CD8-positive, alpha-beta memory T cell (primary cell): ENCODE results near the gene PELI1. TPM values are rescaled to one million over a fixed set of nuclear protein-coding genes. Genes with fewer than 3 reads are reported as not detected.

Source experiments
- CTCF ChIA-PET: fragments of 350-600 bp; sonication (Branson Sonifier 250); formaldehyde crosslinking; loops from one replicate; lab custom pipeline; 2021; ENCODE audit warnings: antibody characterized with exemption; lab: Charles Lee
- POLR2A ChIA-PET: fragments of 350-600 bp; sonication (Branson Sonifier 250); formaldehyde crosslinking; loops from one replicate; lab custom pipeline; 2021; ENCODE audit warnings: antibody characterized with exemption; lab: Charles Lee
- DNase-seq, 5 donors: peaks; one replicate each; pipeline versions ENCODE4 v3.0.0 to v3.0.0-alpha.2; 2020 to 2022; ENCODE audit warnings: mixed read lengths in 1 of 5
- H3K27ac ChIP-seq: one replicate; pipeline ENCODE4 v1.7.0; 2013; ENCODE audit warnings: low read depth, mild to moderate bottlenecking, low read length, moderate library complexity
- H3K27me3 ChIP-seq: 2 replicates; pipeline ENCODE4 v1.7.0; 2013; ENCODE audit warnings: low read length, mild to moderate bottlenecking; ENCODE audit not compliant: insufficient read depth, poor library complexity, severe bottlenecking
- H3K36me3 ChIP-seq: 2 replicates; pipeline ENCODE4 v1.7.0; 2013; ENCODE audit warnings: mild to moderate bottlenecking, low read length, moderate library complexity; ENCODE audit not compliant: insufficient read depth
- H3K4me1 ChIP-seq: 2 replicates; pipeline ENCODE4 v1.7.0; 2013; ENCODE audit warnings: mild to moderate bottlenecking, low read length, moderate library complexity; ENCODE audit not compliant: insufficient read depth
- H3K4me3 ChIP-seq: 2 replicates; pipeline ENCODE4 v1.7.0; 2013; ENCODE audit warnings: mild to moderate bottlenecking, low read length
- H3K9me3 ChIP-seq: 2 replicates; pipeline ENCODE4 v1.7.0; 2013; ENCODE audit warnings: mild to moderate bottlenecking, low read length
- H3K27ac Mint-ChIP-seq, 8 donors: one replicate each; pipeline ENCODE4 v1.8.0; 2020 to 2021; ENCODE audit warnings: mixed read lengths in 8 of 8, mild to moderate bottlenecking in 6 of 8, inconsistent platforms in 3 of 8, moderate library complexity in 3 of 8
- H3K27me3 Mint-ChIP-seq, 2 donors: one replicate each; pipeline ENCODE4 v1.8.0; 2020 to 2021; ENCODE audit warnings: mixed read lengths in 2 of 2, mild to moderate bottlenecking in 1 of 2, moderate library complexity in 1 of 2
- H3K36me3 Mint-ChIP-seq, 3 donors: one replicate each; pipeline ENCODE4 v1.8.0; 2020 to 2021; ENCODE audit warnings: mixed read lengths in 3 of 3, inconsistent platforms in 1 of 3, mild to moderate bottlenecking in 1 of 3
- H3K4me1 Mint-ChIP-seq, 3 donors: one replicate each; pipeline ENCODE4 v1.8.0; 2020 to 2021; ENCODE audit warnings: mixed read lengths in 3 of 3, inconsistent platforms in 1 of 3, mild to moderate bottlenecking in 1 of 3
- H3K4me3 Mint-ChIP-seq, 7 donors: one replicate each; pipeline ENCODE4 v1.8.0; 2020 to 2021; ENCODE audit warnings: mixed read lengths in 7 of 7, mild to moderate bottlenecking in 6 of 7, moderate library complexity in 4 of 7, inconsistent platforms in 2 of 7
- H3K9me3 Mint-ChIP-seq, 5 donors: one replicate each; pipeline ENCODE4 v1.8.0; 2020 to 2022; ENCODE audit warnings: mixed read lengths in 5 of 5, mild to moderate bottlenecking in 3 of 5, moderate library complexity in 2 of 5, inconsistent platforms in 1 of 5
- polyA plus RNA-seq: library from polyadenylated mRNA; unstranded; fragments of 300-500 nt; fragmentation: Illumina TruSeq; gene quantifications from one replicate; pipeline ENCODE4 v1.2.3, GENCODE V29; 2021
- total RNA-seq, 2 experiments: library from RNA; stranded (reverse); gene quantifications; one replicate each; pipeline ENCODE4 v1.2.3, GENCODE V29; 2021

Gene PELI1
- total and polyA plus RNA-seq, 3 experiments from 2014 or later: 4.7 to 25.5 (median 23.2) TPM

- Mint-ChIP-seq H3K27me3 (no peaks in the 10 kb centered on the region), H3K27ac (no peak overlapping the region), H3K4me3 (no peak overlapping the region), H3K4me1 (peaks cover 10 to 43% (median 30%) of the 10 kb centered on the region in 3 donors), H3K36me3 (peaks cover 0 to 9% (median 2%) of the 10 kb centered on the region in 3 donors), H3K9me3 (no peaks in the 10 kb centered on the region)
- no peak for DNase-seq
- ChIA-PET POLR2A (no interaction called here), CTCF (no interaction called here)
- Histone ChIP-seq H3K27me3 (no peaks in the 10 kb centered on the region), H3K9me3 (no peaks in the 10 kb centered on the region), H3K4me1 (peaks cover 8% of the 10 kb centered on the region), H3K36me3 (no peaks in the 10 kb centered on the region), H3K27ac (no peak overlapping the region), H3K4me3 (no peak overlapping the region)
Observed at GRCh38 chr2:64127119-64127518, 17.1 kb downstream of the PELI1 start.

GRCh38 chr2:64126601-64127000 is 17.6 kb downstream of the PELI1 start:
- Mint-ChIP-seq H3K27ac (no peak overlapping the region), H3K4me1 (peaks cover 10 to 39% (median 26%) of the 10 kb centered on the region in 3 donors), H3K27me3 (no peaks in the 10 kb centered on the region), H3K36me3 (peaks cover 0 to 4% (median 3%) of the 10 kb centered on the region in 3 donors), H3K4me3 (no peak overlapping the region), H3K9me3 (no peaks in the 10 kb centered on the region)
- ChIA-PET CTCF (no interaction called here), POLR2A (no interaction called here)
- no peaks in the 10 kb centered on the region for H3K36me3 ChIP-seq
- H3K4me3 ChIP-seq: no peak overlapping the region
- H3K4me1 ChIP-seq: peaks cover 8% of the 10 kb centered on the region
- H3K27me3 ChIP-seq: no peaks in the 10 kb centered on the region
- no peak for DNase-seq
- no peak overlapping the region for H3K27ac ChIP-seq
- no peaks in the 10 kb centered on the region for H3K9me3 ChIP-seq

GRCh38 chr2:64124571-64124970 is 19.6 kb downstream of the PELI1 start:
- H3K4me3 Mint-ChIP-seq: no peak overlapping the region

DNA sequence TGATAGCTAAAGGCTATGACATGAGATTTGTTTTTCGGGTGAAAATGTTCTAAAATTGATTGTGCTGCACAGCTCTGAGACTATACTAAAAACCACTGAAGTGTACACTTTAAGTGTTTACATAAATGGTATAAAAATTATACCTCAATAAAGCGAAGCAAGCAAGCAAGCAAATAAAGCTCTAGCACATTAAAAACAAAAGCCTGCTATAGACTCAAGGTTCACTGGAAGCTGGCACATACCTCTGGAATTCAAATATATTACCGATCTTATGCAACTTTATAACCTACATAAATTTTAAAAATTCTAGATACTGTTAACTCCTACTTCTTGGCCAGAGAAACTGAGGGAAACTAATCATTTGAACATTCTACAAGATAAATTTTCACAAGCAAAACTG is 20.1 kb downstream of the PELI1 start:
- H3K36me3 Mint-ChIP-seq: peaks cover 0 to 9% (median 4%) of the 10 kb centered on the region in 3 donors
- Histone ChIP-seq H3K4me3 (no peak overlapping the region), H3K36me3 (no peaks in the 10 kb centered on the region), H3K27me3 (no peaks in the 10 kb centered on the region), H3K9me3 (no peaks in the 10 kb centered on the region), H3K4me1 (peaks cover 13% of the 10 kb centered on the region), H3K27ac (no peak overlapping the region)
- H3K4me3 Mint-ChIP-seq: no peak overlapping the region
- H3K9me3 Mint-ChIP-seq: no peaks in the 10 kb centered on the region
- H3K27ac Mint-ChIP-seq: no peak overlapping the region
- no peak for DNase-seq
- ChIA-PET CTCF (interaction anchor here (1.2 kb wide), 1 partner anchor 204 kb away, joined by 3 read pairs; no protein-coding TSS in a partner anchor), POLR2A (interaction anchor here (0.8 kb wide), 1 partner anchor 12 kb away, joined by 4 read pairs; no protein-coding TSS in a partner anchor)
- peaks cover 11 to 38% (median 30%) of the 10 kb centered on the region in 3 donors for H3K4me1 Mint-ChIP-seq
- H3K27me3 Mint-ChIP-seq: peaks cover 0 to 1% of the 10 kb centered on the region in 2 donors

More at GRCh38 chr2:64124571-64124970, 19.6 kb downstream of the PELI1 start:
- Histone ChIP-seq H3K36me3 (no peaks in the 10 kb centered on the region), H3K27me3 (no peaks in the 10 kb centered on the region), H3K4me3 (no peak overlapping the region), H3K27ac (no peak overlapping the region), H3K9me3 (no peaks in the 10 kb centered on the region), H3K4me1 (peaks cover 14% of the 10 kb centered on the region)
- DNase-seq: no peak
- Mint-ChIP-seq H3K9me3 (no peaks in the 10 kb centered on the region), H3K27me3 (peaks cover 0 to 1% of the 10 kb centered on the region in 2 donors), H3K4me1 (peaks cover 11 to 38% (median 27%) of the 10 kb centered on the region in 3 donors), H3K36me3 (peaks cover 0 to 9% (median 4%) of the 10 kb centered on the region in 3 donors), H3K27ac (no peak overlapping the region)
- ChIA-PET CTCF (interaction anchor here (1.2 kb wide), 1 partner anchor 203 kb away, joined by 3 read pairs; no protein-coding TSS in a partner anchor), POLR2A (interaction anchor here (0.8 kb wide), 1 partner anchor 13 kb away, joined by 4 read pairs; no protein-coding TSS in a partner anchor)

DNA sequence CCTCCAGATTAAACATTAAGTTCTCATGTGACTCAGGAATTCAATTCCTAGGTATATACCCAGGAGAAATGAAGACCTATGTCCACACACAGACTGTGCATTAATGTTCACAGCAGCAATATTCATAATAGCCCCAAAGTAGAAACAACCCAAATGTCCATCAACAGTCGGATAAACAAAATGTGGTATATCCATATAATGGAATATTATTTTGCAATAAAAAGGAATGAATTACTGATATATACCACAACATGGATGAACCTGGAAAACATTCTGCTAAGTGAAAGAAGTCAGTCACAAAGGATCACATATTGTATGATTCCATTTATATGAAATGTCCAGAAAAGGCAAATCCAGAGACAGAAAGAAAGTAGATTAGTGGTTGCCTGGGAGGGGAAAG is 20.5 kb downstream of the PELI1 start:
- no peaks in the 10 kb centered on the region for H3K9me3 ChIP-seq
- POLR2A ChIA-PET: interaction anchor here (0.8 kb wide), 1 partner anchor 12 kb away, joined by 4 read pairs; no protein-coding TSS in a partner anchor
- no peaks in the 10 kb centered on the region for H3K27me3 ChIP-seq
- no peak overlapping the region for H3K4me3 ChIP-seq
- H3K36me3 ChIP-seq: no peaks in the 10 kb centered on the region
- peaks cover 0 to 9% (median 3%) of the 10 kb centered on the region in 3 donors for H3K36me3 Mint-ChIP-seq
- H3K27me3 Mint-ChIP-seq: peaks cover 0 to 1% of the 10 kb centered on the region in 2 donors
- DNase-seq: no peak
- H3K4me3 Mint-ChIP-seq: no peak overlapping the region
- no peak overlapping the region for H3K27ac Mint-ChIP-seq
- peaks cover 11 to 34% (median 25%) of the 10 kb centered on the region in 3 donors for H3K4me1 Mint-ChIP-seq
- H3K9me3 Mint-ChIP-seq: no peaks in the 10 kb centered on the region
- CTCF ChIA-PET: interaction anchor here (1.2 kb wide), 1 partner anchor 204 kb away, joined by 3 read pairs; no protein-coding TSS in a partner anchor
- H3K27ac ChIP-seq: no peak overlapping the region
- peaks cover 8% of the 10 kb centered on the region for H3K4me1 ChIP-seq

GRCh38 chr2:64122358-64122757 is 21.9 kb downstream of the PELI1 start:
- Mint-ChIP-seq H3K4me3 (no peak overlapping the region), H3K27me3 (peaks cover 0 to 1% of the 10 kb centered on the region in 2 donors), H3K27ac (peak overlapping the region in 1 of 8 donors; percentile 85), H3K9me3 (no peaks in the 10 kb centered on the region), H3K36me3 (peaks cover 0 to 9% (median 0%) of the 10 kb centered on the region in 3 donors), H3K4me1 (peaks cover 14 to 27% (median 25%) of the 10 kb centered on the region in 3 donors)
- no peaks in the 10 kb centered on the region for H3K9me3 ChIP-seq
- peaks cover 6% of the 10 kb centered on the region for H3K4me1 ChIP-seq
- ChIA-PET CTCF (no interaction called here), POLR2A (interaction anchor here (0.6 to 0.7 kb wide), 2 partner anchors 26 to 48 kb away, joined by 3 to 6 read pairs; no protein-coding TSS in a partner anchor)
- no peaks in the 10 kb centered on the region for H3K36me3 ChIP-seq
- no peak overlapping the region for H3K27ac ChIP-seq
- no peak overlapping the region for H3K4me3 ChIP-seq
- DNase-seq: no peak
- no peaks in the 10 kb centered on the region for H3K27me3 ChIP-seq

DNA sequence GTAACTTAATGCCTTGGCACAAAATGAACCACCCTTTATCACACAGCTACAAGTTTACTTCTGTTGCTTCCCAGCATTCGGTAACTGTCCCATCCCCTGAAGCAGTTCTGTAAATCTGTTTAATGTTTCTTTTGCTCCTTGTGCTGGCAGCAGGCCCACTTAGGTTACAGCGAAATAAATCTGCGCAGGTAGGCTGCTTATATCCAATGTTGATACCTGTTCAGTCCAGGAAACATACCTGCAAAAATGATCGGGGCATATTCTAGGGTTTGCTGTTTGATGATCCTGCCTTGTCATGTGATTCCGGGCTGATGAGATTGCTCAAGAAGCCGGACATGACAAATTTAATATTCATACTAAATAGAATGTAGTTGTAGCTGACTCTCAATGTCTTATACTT is 23.3 kb downstream of the PELI1 start:
- DNase-seq: no peak
- Mint-ChIP-seq H3K9me3 (no peaks in the 10 kb centered on the region), H3K4me3 (no peak overlapping the region), H3K27me3 (peaks cover 0 to 1% of the 10 kb centered on the region in 2 donors), H3K27ac (peak overlapping the region in 1 of 8 donors; percentile 33), H3K4me1 (peaks cover 18 to 32% (median 29%) of the 10 kb centered on the region in 3 donors), H3K36me3 (peaks cover 0 to 9% (median 0%) of the 10 kb centered on the region in 3 donors)
- Histone ChIP-seq H3K27me3 (no peaks in the 10 kb centered on the region), H3K4me1 (peaks cover 17% of the 10 kb centered on the region), H3K9me3 (no peaks in the 10 kb centered on the region), H3K4me3 (no peak overlapping the region), H3K27ac (no peak overlapping the region), H3K36me3 (no peaks in the 10 kb centered on the region)
- ChIA-PET CTCF (no interaction called here), POLR2A (no interaction called here)

DNA sequence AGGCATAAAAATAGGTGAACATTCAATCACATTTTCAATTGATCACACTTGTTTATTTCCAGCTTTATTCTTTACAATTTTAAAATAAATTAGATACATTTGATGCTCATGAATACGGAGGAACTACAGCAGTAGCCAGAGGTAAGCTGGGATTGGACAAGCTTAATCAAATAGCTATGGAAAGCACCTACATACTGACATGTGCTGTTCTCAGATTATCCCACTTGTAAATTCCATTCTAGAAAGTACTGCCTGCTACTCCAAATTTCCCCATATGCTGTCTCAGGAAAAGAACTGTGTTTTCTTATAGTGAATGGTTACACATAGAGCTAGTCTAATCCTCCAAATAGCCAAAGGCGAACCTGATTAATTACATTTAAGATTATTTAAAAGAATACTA is 24.2 kb downstream of the PELI1 start:
- ChIA-PET CTCF (no interaction called here), POLR2A (no interaction called here)
- Histone ChIP-seq H3K4me1 (peaks cover 26% of the 10 kb centered on the region), H3K27me3 (no peaks in the 10 kb centered on the region), H3K36me3 (no peaks in the 10 kb centered on the region), H3K27ac (no peak overlapping the region), H3K4me3 (no peak overlapping the region), H3K9me3 (no peaks in the 10 kb centered on the region)
- Mint-ChIP-seq H3K36me3 (peaks cover 0 to 9% (median 0%) of the 10 kb centered on the region in 3 donors), H3K9me3 (no peaks in the 10 kb centered on the region), H3K27ac (no peak overlapping the region), H3K4me1 (peaks cover 27 to 38% (median 36%) of the 10 kb centered on the region in 3 donors), H3K4me3 (no peak overlapping the region), H3K27me3 (peaks cover 0 to 1% of the 10 kb centered on the region in 2 donors)
- no peak for DNase-seq
